ENCODE data around the gene POPDC2.

The POPDC2 gene

GRCh38 chr3:119662604-119663373, 2.4 kb upstream of the POPDC2 start:
- DNase-seq (ENCODE audit: low spot score in 2 of 2) = no peak
- in situ Hi-C loops (cut with MboI; ENCODE audit: low sequenced_read_pairs) = no loop called here

GRCh38 chr3:119659606-119660291, 640 bp downstream of the POPDC2 start:
- no peak for DNase-seq (ENCODE audit: low spot score in 2 of 2)
- Histone ChIP-seq H3K9me3 (no peaks in the 10 kb centered on the region), H3K4me3 (no peak overlapping the region), H3K27me3 (ENCODE audit: low read depth) (no peaks in the 10 kb centered on the region), H3K4me1 (no peaks in the 10 kb centered on the region), H3K36me3 (replicated peaks) (no peaks in the 10 kb centered on the region)
- in situ Hi-C loops (cut with MboI; ENCODE audit: low sequenced_read_pairs) = no loop called here

More at GRCh38 chr3:119662604-119663373, 2.4 kb upstream of the POPDC2 start:
- H3K36me3 ChIP-seq (replicated peaks) = no peaks in the 10 kb centered on the region
- H3K4me3 ChIP-seq = no peak overlapping the region
- no peaks in the 10 kb centered on the region for H3K4me1 ChIP-seq
- H3K27me3 ChIP-seq (ENCODE audit: low read depth) = no peaks in the 10 kb centered on the region
- no peaks in the 10 kb centered on the region for H3K9me3 ChIP-seq

- no peaks in the 10 kb centered on the region for H3K27me3 ChIP-seq (ENCODE audit: low read depth)
- H3K4me1 ChIP-seq = no peaks in the 10 kb centered on the region
- H3K4me3 ChIP-seq = no peak overlapping the region
- H3K36me3 ChIP-seq (replicated peaks) = no peaks in the 10 kb centered on the region
- DNase-seq (ENCODE audit: low spot score in 2 of 2) = no peak
- H3K9me3 ChIP-seq = no peaks in the 10 kb centered on the region
- in situ Hi-C loops (cut with MboI; ENCODE audit: low sequenced_read_pairs) = no loop called here
Measured at GRCh38 chr3:119658994-119659393, 1.4 kb downstream of the POPDC2 start.

- Histone ChIP-seq H3K4me3 (no peak overlapping the region), H3K27me3 (ENCODE audit: low read depth) (no peaks in the 10 kb centered on the region), H3K9me3 (no peaks in the 10 kb centered on the region), H3K4me1 (no peaks in the 10 kb centered on the region), H3K36me3 (replicated peaks) (no peaks in the 10 kb centered on the region)
- in situ Hi-C loops (cut with MboI; ENCODE audit: low sequenced_read_pairs) = no loop called here
- no peak for DNase-seq (ENCODE audit: low spot score in 2 of 2)
Measured at GRCh38 chr3:119657887-119658702, 2.3 kb downstream of the POPDC2 start.

GRCh38 chr3:119653876-119654275, 6.5 kb downstream of the POPDC2 start:
- in situ Hi-C loops (cut with MboI; ENCODE audit: low sequenced_read_pairs) = no loop called here

GRCh38 chr3:119652306-119653033, 7.9 kb downstream of the POPDC2 start:
- DNase-seq (ENCODE audit: low spot score in 2 of 2) = no peak
- H3K27me3 ChIP-seq (ENCODE audit: low read depth) = no peaks in the 10 kb centered on the region
- no peaks in the 10 kb centered on the region for H3K9me3 ChIP-seq
- in situ Hi-C loops (cut with MboI; ENCODE audit: low sequenced_read_pairs) = no loop called here
- no peaks in the 10 kb centered on the region for H3K4me1 ChIP-seq
- H3K36me3 ChIP-seq (replicated peaks) = no peaks in the 10 kb centered on the region
- no peak overlapping the region for H3K4me3 ChIP-seq

More at GRCh38 chr3:119653876-119654275, 6.5 kb downstream of the POPDC2 start:
- no peak for DNase-seq (ENCODE audit: low spot score in 2 of 2)
- Histone ChIP-seq H3K9me3 (no peaks in the 10 kb centered on the region), H3K4me1 (no peaks in the 10 kb centered on the region), H3K36me3 (replicated peaks) (no peaks in the 10 kb centered on the region), H3K27me3 (ENCODE audit: low read depth) (no peaks in the 10 kb centered on the region), H3K4me3 (no peak overlapping the region)

GRCh38 chr3:119649761-119650160, 10.6 kb downstream of the POPDC2 start:
- H3K27me3 ChIP-seq (ENCODE audit: low read depth) = no peaks in the 10 kb centered on the region
- H3K36me3 ChIP-seq (replicated peaks) = no peaks in the 10 kb centered on the region
- in situ Hi-C loops (cut with MboI; ENCODE audit: low sequenced_read_pairs) = no loop called here
- H3K4me1 ChIP-seq = no peaks in the 10 kb centered on the region
- H3K4me3 ChIP-seq = no peak overlapping the region
- no peak for DNase-seq (ENCODE audit: low spot score in 2 of 2)
- H3K9me3 ChIP-seq = no peaks in the 10 kb centered on the region

- H3K4me1 ChIP-seq = no peaks in the 10 kb centered on the region
- H3K4me3 ChIP-seq = no peak overlapping the region
- in situ Hi-C loops (cut with MboI; ENCODE audit: low sequenced_read_pairs) = no loop called here
- H3K9me3 ChIP-seq = no peaks in the 10 kb centered on the region
- DNase-seq (ENCODE audit: low spot score in 2 of 2) = no peak
- H3K27me3 ChIP-seq (ENCODE audit: low read depth) = no peaks in the 10 kb centered on the region
- no peaks in the 10 kb centered on the region for H3K36me3 ChIP-seq (replicated peaks)
Measured at GRCh38 chr3:119647843-119648575, 12.4 kb downstream of the POPDC2 start.

GRCh38 chr3:119647171-119647570, 13.2 kb downstream of the POPDC2 start:
- in situ Hi-C loops (cut with MboI; ENCODE audit: low sequenced_read_pairs) = no loop called here
- no peak for DNase-seq (ENCODE audit: low spot score in 2 of 2)

GRCh38 chr3:119645813-119646212, 14.6 kb downstream of the POPDC2 start:
- no peaks in the 10 kb centered on the region for H3K9me3 ChIP-seq
- no peaks in the 10 kb centered on the region for H3K27me3 ChIP-seq (ENCODE audit: low read depth)
- DNase-seq (ENCODE audit: low spot score in 2 of 2) = no peak
- H3K36me3 ChIP-seq (replicated peaks) = no peaks in the 10 kb centered on the region
- in situ Hi-C loops (cut with MboI; ENCODE audit: low sequenced_read_pairs) = no loop called here
- H3K4me1 ChIP-seq = no peaks in the 10 kb centered on the region
- H3K4me3 ChIP-seq = no peak overlapping the region

More at GRCh38 chr3:119647171-119647570, 13.2 kb downstream of the POPDC2 start:
- H3K27me3 ChIP-seq (ENCODE audit: low read depth) = no peaks in the 10 kb centered on the region
- H3K4me1 ChIP-seq = no peaks in the 10 kb centered on the region
- H3K9me3 ChIP-seq = no peaks in the 10 kb centered on the region
- no peaks in the 10 kb centered on the region for H3K36me3 ChIP-seq (replicated peaks)
- no peak overlapping the region for H3K4me3 ChIP-seq

GRCh38 chr3:119644481-119644880, 15.9 kb downstream of the POPDC2 start:
- in situ Hi-C loops (cut with MboI; ENCODE audit: low sequenced_read_pairs) = no loop called here
- DNase-seq (ENCODE audit: low spot score in 2 of 2) = no peak
- Histone ChIP-seq H3K36me3 (replicated peaks) (no peaks in the 10 kb centered on the region), H3K9me3 (no peaks in the 10 kb centered on the region), H3K4me1 (no peaks in the 10 kb centered on the region), H3K27me3 (ENCODE audit: low read depth) (no peaks in the 10 kb centered on the region), H3K4me3 (no peak overlapping the region)

- no peaks in the 10 kb centered on the region for H3K9me3 ChIP-seq
- H3K4me3 ChIP-seq = no peak overlapping the region
- no peaks in the 10 kb centered on the region for H3K36me3 ChIP-seq (replicated peaks)
- no peak for DNase-seq (ENCODE audit: low spot score in 2 of 2)
- H3K4me1 ChIP-seq = peaks cover 8% of the 10 kb centered on the region
- in situ Hi-C loops (cut with MboI; ENCODE audit: low sequenced_read_pairs) = no loop called here
- no peaks in the 10 kb centered on the region for H3K27me3 ChIP-seq (ENCODE audit: low read depth)
Measured at GRCh38 chr3:119643528-119643927, 16.9 kb downstream of the POPDC2 start.
